GM18951 (cell line): ENCODE measurements around the gene DOCK1.

Source experiments
- POLR2A ChIP-seq: IDR thresholded peaks from 4 replicates; pipeline ENCODE4 v1.6.1; 2011; ENCODE audit warnings: mild to moderate bottlenecking; ENCODE audit not compliant: insufficient read length, insufficient read depth; ENCODE audit errors: extremely low read depth
- in situ Hi-C: fragments of 300-500 bp; cut with MboI; formaldehyde crosslinking; loops from one replicate; pipeline ENCODE4 v1.12.0; 2022; ENCODE audit warnings: low sequenced_read_pairs, mixed read lengths, inconsistent platforms; ENCODE audit not compliant: unreplicated experiment

Gene DOCK1

DNA sequence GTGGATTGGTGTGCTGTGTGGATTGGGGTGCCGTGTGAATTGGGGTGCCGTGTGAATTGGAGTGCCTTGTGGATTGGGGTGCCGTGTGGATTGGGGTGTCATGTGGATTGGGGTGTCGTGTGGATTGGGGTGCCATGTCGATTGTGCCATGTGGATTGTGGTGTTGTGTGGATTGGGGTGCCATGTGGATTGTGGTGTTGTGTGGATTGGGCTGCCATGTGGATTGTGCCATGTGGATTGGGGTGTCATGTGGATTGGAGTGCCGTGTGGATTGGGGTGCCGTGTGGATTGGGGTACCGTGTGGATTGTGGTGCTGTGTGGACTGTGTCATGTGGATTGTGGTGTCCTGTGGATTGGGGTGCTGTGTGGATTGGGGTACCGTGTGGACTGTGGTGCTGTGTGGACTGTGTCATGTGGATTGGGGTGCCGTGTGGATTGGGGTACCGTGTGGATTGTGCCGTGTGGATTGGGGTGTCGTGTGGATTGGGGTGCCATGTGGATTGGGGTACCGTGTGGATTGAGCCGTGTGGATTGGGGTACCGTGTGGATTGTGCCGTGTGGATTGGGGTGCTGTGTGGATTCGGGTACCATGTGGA is 523.3 kb downstream of the DOCK1 start:
- in situ Hi-C loops, result no loop called here
- TF ChIP-seq POLR2A, result no peak

DNA sequence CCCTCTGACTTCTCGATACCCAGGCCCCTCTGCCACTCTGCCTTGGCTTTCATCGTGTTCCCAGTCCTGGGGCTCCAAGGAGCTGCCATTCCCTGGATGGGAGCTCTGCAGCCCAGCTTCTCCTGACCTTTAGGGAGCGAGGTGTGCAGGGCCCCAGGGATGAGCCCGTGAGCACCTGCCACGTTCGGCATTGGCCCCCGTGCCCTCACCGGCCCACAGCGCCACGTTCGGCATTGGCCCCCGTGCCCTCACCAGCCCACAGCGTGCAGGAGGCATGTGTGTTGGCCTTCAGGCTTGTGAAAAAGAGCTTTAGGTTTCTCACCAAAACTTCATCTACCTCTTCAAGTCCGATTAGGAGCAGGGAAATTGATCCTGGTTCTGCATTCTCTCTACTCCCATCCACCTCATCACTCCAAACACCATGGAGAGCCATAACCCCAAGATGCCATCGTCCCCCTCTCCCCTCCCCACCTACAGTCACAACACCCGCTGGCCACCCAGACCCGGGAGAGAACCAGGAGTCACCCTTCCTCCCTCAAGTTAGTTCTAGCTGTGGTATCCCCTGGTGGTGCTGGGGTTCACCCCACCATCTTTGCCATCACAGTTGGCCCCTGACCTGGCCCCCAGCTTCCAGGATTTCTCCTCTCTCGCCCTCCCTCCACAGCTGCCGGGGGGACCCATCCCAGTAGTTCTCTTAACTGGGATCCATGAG is 524.5 kb downstream of the DOCK1 start:
- no peak for TF ChIP-seq POLR2A
- in situ Hi-C loops, result no loop called here

DNA sequence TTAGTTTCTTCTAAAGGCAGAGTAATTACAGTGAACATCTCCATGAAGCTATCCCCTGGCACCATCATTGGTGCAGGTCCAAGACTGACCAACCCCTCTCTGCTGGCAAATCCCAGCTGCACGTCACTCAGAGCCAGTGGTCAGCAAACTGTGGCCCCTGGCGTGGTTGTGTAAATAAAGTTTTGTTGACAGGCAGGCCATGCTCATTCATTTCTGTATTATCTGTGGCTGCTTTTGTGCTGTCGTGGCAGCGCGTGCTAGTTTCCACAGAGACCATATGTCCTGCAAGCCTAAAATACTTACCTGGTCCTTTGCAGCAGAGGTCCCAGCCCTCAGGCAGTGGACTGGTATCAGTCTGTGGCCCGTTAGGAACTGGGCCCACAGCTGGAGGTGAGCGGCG is 526.3 kb downstream of the DOCK1 start:
- in situ Hi-C loops, result no loop called here
- TF ChIP-seq POLR2A, result no peak

DNA sequence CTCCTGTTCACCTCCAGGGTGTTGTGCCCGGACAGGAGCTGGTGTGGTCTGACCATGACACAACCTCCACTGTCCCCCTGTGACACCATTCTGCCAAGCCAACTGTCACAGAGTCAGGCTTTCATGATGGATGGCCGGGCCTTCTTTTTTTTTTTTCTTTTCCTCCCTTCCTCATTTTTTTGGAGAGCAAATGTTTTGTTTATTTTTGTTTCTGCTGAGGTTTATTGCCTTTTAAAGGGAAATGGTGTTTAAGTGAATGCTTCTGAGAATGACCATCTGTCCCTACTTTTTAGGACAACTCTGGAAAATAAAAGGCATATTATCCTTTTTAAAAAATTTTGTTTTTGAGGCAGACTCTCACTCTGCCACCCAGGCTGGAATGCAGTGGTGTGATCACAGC is 528.8 kb downstream of the DOCK1 start:
- TF ChIP-seq POLR2A, result no peak
- in situ Hi-C loops, result no loop called here

DNA sequence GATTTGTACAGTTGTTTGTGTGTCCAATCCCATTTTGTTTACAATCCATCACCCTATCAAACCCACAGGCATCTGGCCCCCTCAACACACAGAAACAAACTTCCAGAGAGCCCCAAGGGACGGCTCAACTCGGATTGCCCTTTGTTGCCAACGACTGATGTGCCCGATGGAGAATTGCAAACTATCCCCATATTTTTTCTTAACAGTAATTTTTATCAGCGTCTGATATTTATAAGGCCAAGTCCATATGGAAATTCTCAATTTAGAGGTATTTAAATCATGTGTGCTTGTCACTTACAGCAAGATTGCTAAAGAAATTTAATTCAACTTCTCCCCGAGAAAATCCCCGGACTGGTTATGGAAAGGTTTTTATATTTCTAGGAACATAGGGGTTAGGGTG is 530.0 kb downstream of the DOCK1 start:
- in situ Hi-C loops, result no loop called here
- TF ChIP-seq POLR2A, result no peak

DNA sequence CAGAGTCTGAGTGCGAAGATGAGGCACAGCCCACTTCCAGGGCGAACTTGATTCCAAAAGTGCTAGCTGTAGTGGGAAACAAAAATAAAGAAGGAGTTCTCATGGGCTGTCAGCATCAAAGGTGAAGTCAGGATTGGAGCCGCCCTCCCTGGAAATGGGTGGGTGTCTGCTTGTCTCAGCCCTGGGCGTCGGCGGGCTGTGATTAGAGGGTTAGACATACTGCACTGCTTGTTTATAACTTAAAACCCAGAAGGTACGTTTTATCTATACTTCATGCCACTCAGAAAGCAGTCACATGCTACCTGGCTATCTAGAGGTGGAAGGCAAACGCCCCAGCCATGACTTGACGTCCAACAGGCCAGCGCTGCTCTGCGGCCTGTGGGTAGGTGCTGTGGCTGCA is 535.1 kb downstream of the DOCK1 start:
- no peak for TF ChIP-seq POLR2A
- in situ Hi-C loops, result no loop called here

DNA sequence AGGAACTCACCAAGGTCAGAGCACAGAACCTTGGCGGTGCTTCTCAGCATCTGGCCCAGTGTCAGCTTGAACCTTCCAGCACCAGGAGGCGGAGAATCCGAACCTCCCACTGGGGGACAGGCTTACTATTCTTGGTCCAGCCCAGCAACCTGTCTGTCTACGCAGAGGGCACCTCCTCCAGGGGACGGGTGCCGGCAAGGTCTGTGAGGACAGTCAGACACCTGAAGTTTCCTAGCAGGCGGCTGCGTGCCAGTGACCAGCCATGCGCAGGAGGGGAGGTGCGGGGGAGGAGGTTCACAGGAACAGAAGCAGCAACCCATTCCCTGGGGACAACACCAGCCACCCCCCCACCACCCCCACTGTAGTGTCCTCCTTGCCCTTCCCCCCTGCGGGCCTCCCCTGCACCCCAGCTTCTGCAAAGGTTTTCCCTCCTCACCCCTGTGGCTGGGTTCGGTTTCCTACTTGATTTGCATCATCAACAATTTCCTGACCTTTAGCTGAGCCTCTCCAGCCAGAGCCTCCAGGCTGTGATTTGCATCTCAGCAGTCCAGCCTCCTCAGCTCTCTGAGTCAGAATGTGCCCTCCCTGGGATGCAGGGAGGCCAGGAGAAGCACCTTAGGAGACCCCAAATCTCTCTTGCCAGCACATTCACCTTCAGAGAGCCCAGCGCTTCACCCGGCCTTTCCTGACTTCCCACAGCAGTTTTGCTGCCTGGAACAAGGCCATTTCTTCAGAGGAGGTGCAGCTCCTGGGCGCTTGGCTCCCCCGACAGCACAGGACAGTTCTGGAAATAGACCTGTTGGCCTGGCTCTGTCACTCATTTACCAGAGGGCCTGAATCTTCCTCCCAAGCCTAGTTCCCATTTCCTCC is 536.4 kb downstream of the DOCK1 start:
- TF ChIP-seq POLR2A, result no peak
- in situ Hi-C loops, result no loop called here

DNA sequence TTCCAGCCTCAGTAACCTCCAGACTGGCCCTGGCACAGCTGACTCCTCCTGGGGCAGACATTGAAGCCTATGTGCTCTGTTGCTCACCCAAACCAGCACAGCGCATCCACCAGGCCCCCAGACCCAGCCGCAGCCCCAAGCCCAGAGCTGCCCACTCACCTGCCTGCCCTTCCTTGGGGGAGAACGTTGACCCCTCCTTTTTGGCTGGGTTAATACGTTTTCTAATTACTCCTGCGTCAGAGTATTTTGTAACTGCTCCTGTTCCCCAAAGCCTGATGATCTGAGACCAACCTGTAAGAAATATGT is 536.9 kb downstream of the DOCK1 start:
- in situ Hi-C loops, result no loop called here
- TF ChIP-seq POLR2A, result no peak

DNA sequence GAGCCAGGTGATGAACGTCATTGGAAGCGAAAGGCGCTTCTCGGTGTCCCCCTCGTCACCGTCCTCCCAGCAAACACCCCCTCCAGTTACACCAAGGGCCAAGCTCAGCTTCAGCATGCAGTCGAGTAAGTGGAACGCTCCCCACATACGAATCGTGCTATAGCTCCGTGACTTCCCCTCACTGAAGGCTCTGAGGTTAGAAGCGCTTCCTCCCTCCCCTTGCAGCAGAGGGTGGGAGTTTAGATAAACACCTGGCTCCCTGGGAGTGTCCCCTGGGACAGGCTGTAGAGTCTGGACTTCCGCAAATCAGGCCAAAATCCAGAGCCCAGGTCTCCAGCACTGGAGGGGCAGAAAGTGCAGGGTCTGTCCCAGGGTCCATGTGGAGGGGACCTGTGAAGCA is 538.9 kb downstream of the DOCK1 start:
- no peak for TF ChIP-seq POLR2A
- in situ Hi-C loops, result no loop called here

DNA sequence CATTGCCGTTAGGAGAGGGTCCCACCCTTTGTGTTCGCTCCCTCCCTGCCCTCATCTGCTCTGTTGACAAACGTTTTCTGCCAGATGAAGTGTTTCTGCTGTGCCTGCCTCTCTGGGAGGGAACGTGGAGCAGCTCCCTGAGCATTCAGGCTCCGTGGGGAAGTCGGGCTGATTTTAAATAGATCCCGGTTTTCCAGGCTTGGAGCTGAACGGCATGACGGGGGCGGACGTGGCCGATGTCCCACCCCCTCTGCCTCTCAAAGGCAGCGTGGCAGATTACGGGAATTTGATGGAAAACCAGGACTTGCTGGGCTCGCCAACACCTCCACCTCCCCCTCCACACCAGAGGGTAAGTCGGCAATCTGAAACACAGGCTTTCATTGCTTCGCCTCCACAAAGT is 542.0 kb downstream of the DOCK1 start:
- TF ChIP-seq POLR2A, result no peak
- in situ Hi-C loops, result no loop called here

DNA sequence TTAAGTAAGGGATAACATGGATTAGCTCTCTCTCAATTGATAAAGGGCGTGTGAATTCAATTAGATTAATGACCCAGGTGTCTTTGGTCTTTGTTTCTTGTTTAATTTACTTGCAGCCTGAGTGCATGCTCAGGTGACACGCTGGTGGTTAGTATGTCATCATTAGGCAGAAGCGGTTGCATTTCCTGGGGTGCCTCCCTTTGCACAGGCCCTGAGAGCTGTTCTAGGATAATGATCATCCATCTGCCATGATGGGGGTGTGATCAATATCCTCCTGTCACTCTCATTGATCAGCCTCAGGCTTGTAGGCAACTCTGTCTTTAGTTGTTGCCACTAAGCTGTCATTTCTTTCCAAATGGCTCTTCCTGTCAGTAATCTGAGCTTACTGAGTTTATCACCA is 544.3 kb downstream of the DOCK1 start:
- TF ChIP-seq POLR2A, result no peak
- in situ Hi-C loops, result no loop called here

DNA sequence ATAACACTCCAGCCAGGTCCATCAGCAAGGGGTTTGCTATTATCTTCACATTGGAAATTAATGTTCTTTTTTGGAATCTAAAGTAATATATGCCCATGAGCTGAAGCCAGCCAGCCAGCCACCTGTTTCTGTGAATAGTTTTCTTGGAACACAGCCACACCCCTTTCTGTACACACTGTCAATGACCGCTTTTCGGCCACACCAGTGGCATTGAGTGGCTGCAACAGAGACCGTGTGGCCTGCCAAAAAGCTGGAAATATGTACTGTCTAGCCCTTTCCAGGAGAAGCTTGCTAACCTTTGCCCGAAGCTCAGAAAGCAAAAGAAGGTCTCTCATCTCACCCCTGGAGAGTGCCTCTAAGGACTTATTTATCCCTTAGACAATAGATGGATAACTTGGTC is 545.4 kb downstream of the DOCK1 start:
- TF ChIP-seq POLR2A, result no peak
- in situ Hi-C loops, result no loop called here

DNA sequence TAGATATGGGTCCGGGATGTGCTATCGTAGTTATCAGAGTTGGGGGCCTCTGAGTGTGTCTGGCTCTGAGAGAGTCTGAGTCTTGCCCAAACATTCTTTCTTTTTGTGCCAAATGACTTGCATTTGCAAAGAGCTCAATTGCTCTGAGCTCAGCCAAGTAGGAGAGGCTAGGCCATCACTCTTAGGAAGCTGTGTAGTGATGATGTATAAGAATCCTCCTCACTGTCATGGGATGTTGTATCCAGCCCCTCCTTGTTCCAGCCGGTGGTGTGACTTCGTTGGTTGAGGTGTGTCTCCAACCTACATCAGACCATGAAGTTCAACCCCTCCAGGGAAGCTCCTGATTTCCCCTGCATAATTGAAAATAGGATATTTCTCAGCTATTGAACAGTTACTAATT is 546.4 kb downstream of the DOCK1 start:
- in situ Hi-C loops, result no loop called here

DNA sequence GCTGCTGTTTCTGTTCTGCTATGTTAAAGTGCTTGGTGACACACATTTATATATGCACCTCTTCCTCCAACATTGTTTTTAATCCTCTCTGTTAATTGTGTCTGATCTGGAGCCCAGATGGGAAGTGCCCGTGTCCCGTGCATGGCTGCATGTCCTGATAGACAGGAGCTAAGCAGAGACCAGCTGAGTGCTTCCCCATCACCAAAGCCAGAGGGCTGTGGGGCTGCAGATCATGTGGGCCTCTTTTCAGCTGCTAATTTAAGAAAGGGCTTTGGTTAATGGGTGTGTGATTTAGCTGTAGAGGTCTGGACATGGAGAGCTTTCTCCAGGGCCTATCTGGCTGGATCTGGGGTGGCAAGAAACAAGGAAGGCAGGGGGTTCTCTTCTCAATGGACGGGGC is 547.3 kb downstream of the DOCK1 start:
- no peak for TF ChIP-seq POLR2A
- in situ Hi-C loops, result no loop called here

More for the DNA sequence above, 546.4 kb downstream of the DOCK1 start:
- no peak for TF ChIP-seq POLR2A

DNA sequence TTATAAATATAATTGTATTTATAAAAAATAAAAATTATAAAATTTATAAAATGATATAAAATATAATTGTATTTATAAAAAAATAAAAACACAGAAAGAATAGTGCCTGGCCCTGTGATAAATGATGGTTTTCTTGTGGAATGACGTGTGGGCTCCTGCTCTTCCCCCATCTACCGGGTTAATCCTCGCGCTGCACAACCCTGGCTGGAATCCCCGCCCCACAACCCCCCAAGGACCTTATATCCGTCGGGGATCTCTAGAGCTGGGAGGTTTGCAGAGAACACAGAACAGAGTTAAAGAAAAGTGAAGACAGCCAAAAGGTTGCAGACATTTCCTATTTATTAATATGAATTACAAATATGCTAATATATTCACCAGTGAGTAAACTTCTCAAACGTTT is 548.5 kb downstream of the DOCK1 start:
- in situ Hi-C loops, result no loop called here

More for the DNA sequence above, 548.5 kb downstream of the DOCK1 start:
- no peak for TF ChIP-seq POLR2A
